Urinary bladder (tissue), 4 donors: ENCODE data around the gene RAB31. TPM values are rescaled to one million over a fixed set of nuclear protein-coding genes. Genes with fewer than 3 reads are reported as not detected.
"Not testable (repeated sequence)": the region's sequence is repeated elsewhere in the genome, so short reads cannot be mapped to it uniquely, and the experiment has no call there.

Experiments used
- DNase-seq: peaks from one replicate; pipeline ENCODE4 v3.0.0-alpha.2; 2015; ENCODE audit errors: extremely low spot score
- H3K27ac ChIP-seq: one replicate; pipeline ENCODE4 v1.5.1; 2013; ENCODE audit warnings: low read depth, mild to moderate bottlenecking, moderate library complexity
- H3K36me3 ChIP-seq: one replicate; pipeline ENCODE4 v1.6.1; 2013; ENCODE audit warnings: mild to moderate bottlenecking, moderate library complexity; ENCODE audit not compliant: insufficient read depth
- H3K4me1 ChIP-seq: one replicate; pipeline ENCODE4 v1.6.1; 2013; ENCODE audit warnings: mild to moderate bottlenecking, moderate library complexity; ENCODE audit not compliant: insufficient read depth
- H3K4me3 ChIP-seq: one replicate; pipeline ENCODE4 v1.5.1; 2013; ENCODE audit warnings: low read depth, low read length
- WGBS: extraction: QIAGEN DNeasy Blood & Tissue Kit; methylation state at CpG from one replicate; pipeline ENCODE4 v1.1.7; 2013; 5-methylcytosine and 5-hydroxymethylcytosine counted together
- polyA plus RNA-seq: library from polyadenylated mRNA; stranded (reverse); fragments of 200-250 nt; gene quantifications from one replicate; pipeline ENCODE4 v1.2.3, GENCODE V29; 2013
- total RNA-seq: library from RNA; depleted of rRNA; stranded (reverse); fragments of >200 nt; gene quantifications from one replicate; pipeline ENCODE4 v1.2.3, GENCODE V29; 2014
- donor health status: healthy with polysubstance abuse.
- donor health status: healthy.

RAB31 gene
- total and polyA plus RNA-seq, 2 donors = 37.1 to 77.2 TPM

- 72% methylated on average over 8 of the region's 8 CpGs for WGBS
- H3K4me3 ChIP-seq = no peak overlapping the region
- H3K27ac ChIP-seq = no peak overlapping the region
- H3K4me1 ChIP-seq = no peaks in the 10 kb centered on the region
- DNase-seq = no peak
- H3K36me3 ChIP-seq = no peaks in the 10 kb centered on the region
Observed at GRCh38 chr18:9756933-9757470, 48.9 kb downstream of the RAB31 start.

GRCh38 chr18:9757827-9758621 is 49.9 kb downstream of the RAB31 start:
- Histone ChIP-seq H3K4me3 (no peak overlapping the region), H3K4me1 (no peaks in the 10 kb centered on the region), H3K36me3 (no peaks in the 10 kb centered on the region), H3K27ac (no peak overlapping the region)
- no peak for DNase-seq
- WGBS = 63% methylated on average over 18 of the region's 18 CpGs

- no peak overlapping the region for H3K27ac ChIP-seq
Observed at GRCh38 chr18:9758624-9759075, 50.5 kb downstream of the RAB31 start.

GRCh38 chr18:9760641-9761040 is 52.5 kb downstream of the RAB31 start:
- Histone ChIP-seq H3K4me1 (no peaks in the 10 kb centered on the region), H3K4me3 (no peak overlapping the region), H3K36me3 (no peaks in the 10 kb centered on the region), H3K27ac (no peak overlapping the region)
- 79% methylated on average over 6 of the region's 6 CpGs for WGBS
- no peak for DNase-seq

More at GRCh38 chr18:9758624-9759075, 50.5 kb downstream of the RAB31 start:
- WGBS = 76% methylated on average over 8 of the region's 8 CpGs
- Histone ChIP-seq H3K36me3 (no peaks in the 10 kb centered on the region), H3K4me3 (no peak overlapping the region), H3K4me1 (no peaks in the 10 kb centered on the region)
- DNase-seq = no peak

- Histone ChIP-seq H3K36me3 (no peaks in the 10 kb centered on the region), H3K4me3 (no peak overlapping the region), H3K4me1 (no peaks in the 10 kb centered on the region), H3K27ac (no peak overlapping the region)
- 88% methylated on average over 5 of the region's 5 CpGs for WGBS
- no peak for DNase-seq
Observed at GRCh38 chr18:9762526-9762925, 54.4 kb downstream of the RAB31 start.

- WGBS = 98% methylated on average over 5 of the region's 5 CpGs
Observed at GRCh38 chr18:9763157-9763556, 55.1 kb downstream of the RAB31 start.

GRCh38 chr18:9764011-9764481 is 55.9 kb downstream of the RAB31 start:
- no peaks in the 10 kb centered on the region for H3K4me1 ChIP-seq
- no peak overlapping the region for H3K27ac ChIP-seq
- H3K36me3 ChIP-seq = no peaks in the 10 kb centered on the region
- H3K4me3 ChIP-seq = no peak overlapping the region
- no peak for DNase-seq
- 75% methylated on average over 7 of the region's 7 CpGs for WGBS

More at GRCh38 chr18:9763157-9763556, 55.1 kb downstream of the RAB31 start:
- no peak for DNase-seq
- Histone ChIP-seq H3K27ac (no peak overlapping the region), H3K36me3 (no peaks in the 10 kb centered on the region), H3K4me1 (no peaks in the 10 kb centered on the region), H3K4me3 (no peak overlapping the region)

GRCh38 chr18:9765501-9765900 is 57.4 kb downstream of the RAB31 start:
- WGBS = 86% methylated on average over 4 of the region's 4 CpGs
- H3K4me1 ChIP-seq = no peaks in the 10 kb centered on the region
- DNase-seq = no peak

GRCh38 chr18:9766076-9766481 is 58.0 kb downstream of the RAB31 start:
- no peak for DNase-seq
- H3K36me3 ChIP-seq = no peaks in the 10 kb centered on the region
- no peak overlapping the region for H3K27ac ChIP-seq
- H3K4me1 ChIP-seq = no peaks in the 10 kb centered on the region
- WGBS = 82% methylated on average over 11 of the region's 11 CpGs
- H3K4me3 ChIP-seq = no peak overlapping the region

More at GRCh38 chr18:9765501-9765900, 57.4 kb downstream of the RAB31 start:
- Histone ChIP-seq H3K36me3 (no peaks in the 10 kb centered on the region), H3K27ac (no peak overlapping the region), H3K4me3 (no peak overlapping the region)

- 78% methylated on average over 1 of the region's 1 CpG for WGBS
- Histone ChIP-seq H3K4me1 (no peaks in the 10 kb centered on the region), H3K4me3 (no peak overlapping the region), H3K27ac (no peak overlapping the region), H3K36me3 (no peaks in the 10 kb centered on the region)
- DNase-seq = no peak
Observed at GRCh38 chr18:9766740-9767139, 58.6 kb downstream of the RAB31 start.

- WGBS = 63% methylated on average over 2 of the region's 2 CpGs
- not testable (repeated sequence) for DNase-seq, H3K4me3 ChIP-seq, H3K27ac ChIP-seq, H3K4me1 ChIP-seq, H3K36me3 ChIP-seq
Observed at GRCh38 chr18:9768071-9768691, 60.1 kb downstream of the RAB31 start.

GRCh38 chr18:9770111-9770510 is 62.0 kb downstream of the RAB31 start:
- not testable (repeated sequence) for H3K4me1 ChIP-seq, H3K36me3 ChIP-seq, DNase-seq, H3K4me3 ChIP-seq, H3K27ac ChIP-seq
- WGBS = 55% methylated on average over 3 of the region's 3 CpGs

- DNase-seq = no peak
- Histone ChIP-seq H3K36me3 (no peaks in the 10 kb centered on the region), H3K27ac (no peak overlapping the region), H3K4me1 (no peaks in the 10 kb centered on the region), H3K4me3 (no peak overlapping the region)
- 29% methylated on average over 18 of the region's 18 CpGs for WGBS
Observed at GRCh38 chr18:9771261-9771976, 63.3 kb downstream of the RAB31 start.
